WTC11 (cell line): Measurements from ENCODE around the gene IFT27.

Source experiments
- ATF6 ChIP-seq: sonication (generic); formaldehyde crosslinking; IDR thresholded peaks from 2 replicates; pipeline ENCODE4 v1.8.1; 2023; ENCODE audit warnings: mild to moderate bottlenecking, missing genetic modification reagents
- CREB1 ChIP-seq: sonication (generic); formaldehyde crosslinking; IDR thresholded peaks from 2 replicates; pipeline ENCODE4 v1.8.0; 2023; ENCODE audit warnings: mild to moderate bottlenecking, missing genetic modification reagents
- CTCF ChIP-seq: fragments of 200-600 bp; IDR thresholded peaks from 2 replicates; pipeline ENCODE4 v1.8.0; 2022; ENCODE audit warnings: antibody characterized with exemption
- ETV6 ChIP-seq: sonication (generic); formaldehyde crosslinking; IDR thresholded peaks from 2 replicates; pipeline ENCODE4 v1.8.1; 2022; ENCODE audit warnings: mild to moderate bottlenecking, missing genetic modification reagents
- FOXP4 ChIP-seq: sonication (generic); formaldehyde crosslinking; IDR thresholded peaks from 2 replicates; pipeline ENCODE4 v1.8.0; 2022; ENCODE audit warnings: mild to moderate bottlenecking, missing genetic modification reagents
- NFYB ChIP-seq: sonication (generic); formaldehyde crosslinking; conservative IDR thresholded peaks from 2 replicates; pipeline ENCODE4 v1.8.0; 2022; ENCODE audit warnings: low read depth, missing genetic modification reagents
- PRDM15 ChIP-seq: sonication (generic); formaldehyde crosslinking; IDR thresholded peaks from 2 replicates; pipeline ENCODE4 v1.8.0; 2022; ENCODE audit warnings: missing genetic modification reagents
- PREB ChIP-seq: sonication (generic); formaldehyde crosslinking; IDR thresholded peaks from 2 replicates; pipeline ENCODE4 v1.8.1; 2022; ENCODE audit warnings: mild to moderate bottlenecking, missing genetic modification reagents, moderate library complexity, borderline replicate concordance
- USF2 ChIP-seq: sonication (generic); formaldehyde crosslinking; IDR thresholded peaks from 2 replicates; pipeline ENCODE4 v1.8.1; 2023; ENCODE audit warnings: mild to moderate bottlenecking, missing genetic modification reagents, moderate library complexity
- ZNF263 ChIP-seq: sonication (generic); formaldehyde crosslinking; IDR thresholded peaks from 2 replicates; pipeline ENCODE4 v1.8.1; 2022; ENCODE audit warnings: low read depth, mild to moderate bottlenecking, moderate library complexity, missing genetic modification reagents

GRCh38 chr22:36757668-36758211, 18.2 kb downstream of the IFT27 start:
- TF ChIP-seq ZNF263: no peak
- no peak for TF ChIP-seq ETV6 (CRISPR knock-in tag)
- peak; percentile 88 for TF ChIP-seq CTCF
- no peak for TF ChIP-seq NFYB (CRISPR knock-in tag)
- no peak for TF ChIP-seq ATF6 (CRISPR knock-in tag)
- TF ChIP-seq CREB1 (CRISPR knock-in tag): no peak
- TF ChIP-seq USF2 (CRISPR knock-in tag): no peak
- TF ChIP-seq PREB: no peak
- no peak for TF ChIP-seq FOXP4 (CRISPR knock-in tag)
- no peak for TF ChIP-seq PRDM15 (CRISPR knock-in tag)
